IMR-90 (cell line): Measurements from ENCODE around the gene PSME4. TPM values are rescaled to one million over a fixed set of nuclear protein-coding genes. Genes with fewer than 3 reads are reported as not detected.
"Not testable (repeated sequence)": the region's sequence is repeated elsewhere in the genome, so short reads cannot be mapped to it uniquely, and the experiment has no call there.

Source experiments
- ATAC-seq: fragments of 200-7000 bp; cut with Tn5 transposase; 2 replicates; pipeline ENCODE4 v1.9.1; 2020; ENCODE audit warnings: low read depth, mild to moderate bottlenecking, moderate library complexity
- BruUV-seq: library from RNA; stranded (reverse); fragments of 400-500 nt; replicated peaks from 2 replicates; lab custom pipeline; 2021; lab: Mats Ljungman, UMichigan
- CTCF ChIA-PET: fragments of 300-600 bp; formaldehyde crosslinking; extraction: SDS; loops from one replicate; lab custom pipeline; 2021; ENCODE audit warnings: antibody characterized with exemption; lab: Yijun Ruan, JAX
- POLR2A ChIA-PET: fragments of 300-600 bp; sonication (Branson Sonifier 250); formaldehyde crosslinking; loops from one replicate; lab custom pipeline; 2022; ENCODE audit warnings: antibody characterized with exemption; ENCODE audit not compliant: unreplicated experiment; lab: Charles Lee
- DNase-seq: peaks from one replicate; pipeline ENCODE4 v3.0.0; 2013
- H2AFZ ChIP-seq: replicated peaks from 2 replicates; pipeline ENCODE3; 2013; ENCODE audit warnings: low read length, mild to moderate bottlenecking; ENCODE audit not compliant: poor library complexity
- H2AK5ac ChIP-seq: 2 replicates; pipeline ENCODE4 v1.6.1; 2013; ENCODE audit warnings: low read depth, low read length, inconsistent platforms
- H2AK9ac ChIP-seq: replicated peaks from 2 replicates; pipeline ENCODE3; 2013; ENCODE audit warnings: mild to moderate bottlenecking, low read depth, low read length, moderate library complexity; ENCODE audit not compliant: poor library complexity
- H2BK120ac ChIP-seq: 2 replicates; pipeline ENCODE4 v1.6.1; 2013; ENCODE audit warnings: low read depth, low read length, inconsistent platforms
- H2BK15ac ChIP-seq: 3 replicates; pipeline ENCODE4 v1.6.1; 2013; ENCODE audit warnings: low read depth, low read length, inconsistent platforms
- H2BK20ac ChIP-seq: 2 replicates; pipeline ENCODE4 v1.6.1; 2013; ENCODE audit warnings: low read depth, mild to moderate bottlenecking, inconsistent platforms, low read length, moderate library complexity
- H2BK5ac ChIP-seq: 2 replicates; pipeline ENCODE4 v1.6.1; 2013; ENCODE audit warnings: mild to moderate bottlenecking, low read depth, low read length, inconsistent platforms; ENCODE audit not compliant: poor library complexity, severe bottlenecking
- H3K14ac ChIP-seq: replicated peaks from 2 replicates; pipeline ENCODE4 v1.6.1; 2013; ENCODE audit warnings: low read depth, low read length, inconsistent platforms
- H3K18ac ChIP-seq: 2 replicates; pipeline ENCODE4 v1.6.1; 2013; ENCODE audit warnings: low read depth, low read length, control low read depth
- H3K23ac ChIP-seq: 2 replicates; pipeline ENCODE4 v1.6.1; 2013; ENCODE audit warnings: low read depth, low read length, inconsistent platforms
- H3K27ac ChIP-seq: 2 replicates; pipeline ENCODE4 v1.5.1; 2013; ENCODE audit warnings: mild to moderate bottlenecking, control low read depth, low read length; ENCODE audit not compliant: insufficient read depth
- H3K27me3 ChIP-seq: 2 replicates; pipeline ENCODE4 v1.6.1; 2013; ENCODE audit warnings: low read length; ENCODE audit not compliant: control insufficient read depth, insufficient read depth
- H3K36me3 ChIP-seq: 2 replicates; pipeline ENCODE4 v1.6.1; 2013; ENCODE audit warnings: low read length, mixed read lengths; ENCODE audit not compliant: control insufficient read depth, insufficient read depth
- H3K4ac ChIP-seq: 2 replicates; pipeline ENCODE4 v1.6.1; 2013; ENCODE audit warnings: low read depth, low read length, inconsistent platforms
- H3K4me1 ChIP-seq: 2 replicates; pipeline ENCODE4 v1.6.1; 2013; ENCODE audit warnings: low read length, mixed read lengths; ENCODE audit not compliant: control insufficient read depth, insufficient read depth
- H3K4me2 ChIP-seq: 2 replicates; pipeline ENCODE4 v1.6.1; 2013; ENCODE audit warnings: low read depth, mild to moderate bottlenecking, control low read depth, low read length, moderate library complexity
- H3K4me3 ChIP-seq: 2 replicates; pipeline ENCODE4 v1.5.1; 2013; ENCODE audit warnings: low read depth, mild to moderate bottlenecking, control low read depth, low read length, moderate library complexity; ENCODE audit not compliant: insufficient read depth
- H3K56ac ChIP-seq: 2 replicates; pipeline ENCODE4 v1.6.1; 2013; ENCODE audit warnings: low read length, inconsistent platforms; ENCODE audit not compliant: insufficient read depth; ENCODE audit errors: extremely low read depth
- H3K79me1 ChIP-seq, 2 experiments: 2 replicates each; pipeline ENCODE4 v1.6.1; 2013; ENCODE audit warnings: low read length in 2 of 2, inconsistent platforms in 1 of 2, low read depth in 1 of 2
- H3K9ac ChIP-seq: 2 replicates; pipeline ENCODE4 v1.6.1; 2013; ENCODE audit warnings: low read depth, low read length, control low read depth
- H3K9me1 ChIP-seq: 2 replicates; pipeline ENCODE4 v1.6.1; 2013; ENCODE audit warnings: low read length, inconsistent platforms; ENCODE audit not compliant: insufficient read depth
- H3K9me3 ChIP-seq: 2 replicates; pipeline ENCODE4 v1.6.1; 2013; ENCODE audit warnings: low read length; ENCODE audit not compliant: control insufficient read depth, insufficient read depth
- H4K20me1 ChIP-seq: 2 replicates; pipeline ENCODE4 v1.6.1; 2013; ENCODE audit warnings: low read length, inconsistent platforms; ENCODE audit not compliant: insufficient read depth
- H4K5ac ChIP-seq: 2 replicates; pipeline ENCODE4 v1.6.1; 2013; ENCODE audit warnings: mild to moderate bottlenecking, low read depth, low read length, control low read depth
- H4K8ac ChIP-seq, 2 experiments: 2 replicates each; pipeline ENCODE4 v1.6.1; 2013; ENCODE audit warnings: low read depth in 2 of 2, low read length in 2 of 2, control low read depth in 1 of 2, inconsistent platforms in 1 of 2
- H4K91ac ChIP-seq: 2 replicates; pipeline ENCODE4 v1.6.1; 2013; ENCODE audit warnings: low read depth, low read length, inconsistent platforms; ENCODE audit not compliant: insufficient read depth
- WGBS, 2 experiments: methylation state at CpG; one replicate each; pipeline versions ENCODE4 v1.1.5 to v1.1.7; 2013; ENCODE audit warnings: missing lambda C conversion rate in 2 of 2; ENCODE audit not compliant: insufficient read length in 1 of 2; ENCODE audit errors: extremely low coverage in 2 of 2; 5-methylcytosine and 5-hydroxymethylcytosine counted together
- dilution Hi-C: fragments of 300-500 bp; cut with HindIII; formaldehyde crosslinking; loops from one replicate; pipeline ENCODE4 v1.14.3; 2018; ENCODE audit warnings: low sequenced_read_pairs; ENCODE audit not compliant: unreplicated experiment
- in situ Hi-C: fragments of 300-500 bp; cut with MboI; formaldehyde crosslinking; loops from 3 replicates; pipeline ENCODE4 v1.14.3; 2019; ENCODE audit warnings: low sequenced_read_pairs, inconsistent platforms, mixed read lengths
- intact Hi-C: fragments of 100-400 bp; cut with micrococcal nuclease; formaldehyde crosslinking; loops from 2 replicates; pipeline ENCODE4 v1.10.0; 2022
- polyA plus RNA-seq, 3 experiments: library from polyadenylated mRNA; depleted of rRNA; stranded (reverse); fragments of >200 nt; gene quantifications; 2 replicates each; pipeline ENCODE4 v1.2.3, GENCODE V29; 2012; ENCODE audit warnings: low replicate concordance in 1 of 3
- total RNA-seq: library from RNA; depleted of rRNA; stranded (reverse); fragments of >200 nt; gene quantifications from 2 replicates; pipeline ENCODE4 v1.2.3, GENCODE V29; 2012

Gene PSME4
- total and polyA plus RNA-seq, 2 of the 4 experiments (the other 2 are of a cell fraction): 28.2 to 61.3 TPM

GRCh38 chr2:53926321-53926720, 44.5 kb downstream of the PSME4 start:
- CTCF ChIA-PET: interaction anchor here (0.6 kb wide), 1 partner anchor 8 kb away, joined by 3 read pairs; no protein-coding TSS in a partner anchor
- intact Hi-C loops, H2BK15ac ChIP-seq, H3K18ac ChIP-seq, H3K23ac ChIP-seq, H3K56ac ChIP-seq, H3K4me2 ChIP-seq, DNase-seq, H3K9me3 ChIP-seq, H3K9ac ChIP-seq, H3K4me1 ChIP-seq, H2AFZ ChIP-seq, dilution Hi-C loops, H2AK5ac ChIP-seq, H2BK120ac ChIP-seq, H4K20me1 ChIP-seq, H3K27me3 ChIP-seq, H3K9me1 ChIP-seq, H2BK20ac ChIP-seq, H3K4me3 ChIP-seq, H2BK5ac ChIP-seq, H3K14ac ChIP-seq, H4K91ac ChIP-seq, in situ Hi-C loops, H3K4ac ChIP-seq, H4K8ac ChIP-seq, POLR2A ChIA-PET, H4K5ac ChIP-seq, H2AK9ac ChIP-seq, ATAC-seq, BruUV-seq, H3K27ac ChIP-seq: not testable (repeated sequence)
- no CpG with 5 or more reads among the region's 8 CpGs for WGBS, 2 experiments
- Histone ChIP-seq H3K36me3 (peaks cover 43% of the 10 kb centered on the region), H3K79me1 (peaks cover 7 to 19% of the 10 kb centered on the region in 2 experiments; a peak in 3 of 4 replicates)
